ENCODE data around the gene AKAP13.

Gene AKAP13

DNA sequence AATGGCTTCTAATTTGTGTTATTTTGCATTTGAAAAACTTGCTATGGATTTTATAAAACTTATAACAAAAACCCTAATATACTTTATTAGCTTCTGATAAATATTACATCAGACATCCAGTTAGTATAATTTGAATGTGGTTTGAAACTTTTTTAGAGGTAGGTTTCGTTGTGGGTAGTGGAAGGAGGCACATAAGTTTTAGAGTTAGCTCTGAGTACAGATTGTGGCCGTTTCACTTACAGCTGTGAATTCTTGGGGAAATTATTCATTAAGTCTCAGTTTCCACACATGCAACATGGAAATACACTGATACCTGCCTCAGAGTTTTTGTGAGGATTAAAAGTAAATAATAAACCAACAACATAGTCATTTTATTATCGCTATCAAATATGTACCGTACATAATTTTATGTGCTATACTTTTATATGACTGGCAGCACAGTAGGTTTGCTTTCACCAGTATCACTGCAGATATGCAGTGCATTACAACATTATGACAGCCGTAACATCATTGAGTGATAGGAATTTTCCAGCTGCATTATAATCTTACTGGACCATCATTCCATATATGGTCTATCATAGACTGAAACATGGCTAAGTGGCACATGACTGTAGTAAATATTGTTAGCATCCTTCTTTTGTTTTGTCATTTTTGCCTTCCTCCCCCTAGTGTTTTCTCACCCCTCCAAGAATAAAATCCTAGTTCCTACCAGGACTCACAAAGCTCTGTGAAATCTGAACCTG, 175.6 kb downstream of the AKAP13 start:
- no peaks in the 10 kb centered on the region for H3K4me1 ChIP-seq (ENCODE audit: control insufficient read depth, insufficient read depth, low read length)

GRCh38 chr15:85556618-85556895, 176.2 kb downstream of the AKAP13 start:
- no peaks in the 10 kb centered on the region for H3K36me3 ChIP-seq (ENCODE audit: control insufficient read depth, insufficient read depth, low read length)
- H3K4me3 ChIP-seq (ENCODE audit: low read length): no peak overlapping the region
- no peak overlapping the region for H3K27ac ChIP-seq (ENCODE audit: low read depth, low read length)
- no peaks in the 10 kb centered on the region for H3K27me3 ChIP-seq (ENCODE audit: control insufficient read depth, insufficient read depth, low read length)
- no peaks in the 10 kb centered on the region for H3K4me1 ChIP-seq (ENCODE audit: control insufficient read depth, insufficient read depth, low read length)
- no peak overlapping the region for H3K9ac ChIP-seq (ENCODE audit: low read length)

More for the DNA sequence above, 175.6 kb downstream of the AKAP13 start:
- Histone ChIP-seq H3K27me3 (ENCODE audit: control insufficient read depth, insufficient read depth, low read length) (no peaks in the 10 kb centered on the region), H3K4me3 (ENCODE audit: low read length) (no peak overlapping the region), H3K27ac (ENCODE audit: low read depth, low read length) (no peak overlapping the region), H3K36me3 (ENCODE audit: control insufficient read depth, insufficient read depth, low read length) (no peaks in the 10 kb centered on the region), H3K9ac (ENCODE audit: low read length) (no peak overlapping the region)

- no peaks in the 10 kb centered on the region for H3K4me1 ChIP-seq (ENCODE audit: control insufficient read depth, insufficient read depth, low read length)
- no peak overlapping the region for H3K9ac ChIP-seq (ENCODE audit: low read length)
- no peak overlapping the region for H3K27ac ChIP-seq (ENCODE audit: low read depth, low read length)
- H3K27me3 ChIP-seq (ENCODE audit: control insufficient read depth, insufficient read depth, low read length): no peaks in the 10 kb centered on the region
- H3K36me3 ChIP-seq (ENCODE audit: control insufficient read depth, insufficient read depth, low read length): no peaks in the 10 kb centered on the region
- H3K4me3 ChIP-seq (ENCODE audit: low read length): no peak overlapping the region
Observed at GRCh38 chr15:85557385-85557784, 177.0 kb downstream of the AKAP13 start.

- H3K36me3 ChIP-seq (ENCODE audit: control insufficient read depth, insufficient read depth, low read length): no peaks in the 10 kb centered on the region
- no peaks in the 10 kb centered on the region for H3K4me1 ChIP-seq (ENCODE audit: control insufficient read depth, insufficient read depth, low read length)
- H3K9ac ChIP-seq (ENCODE audit: low read length): no peak overlapping the region
- H3K27me3 ChIP-seq (ENCODE audit: control insufficient read depth, insufficient read depth, low read length): no peaks in the 10 kb centered on the region
- H3K27ac ChIP-seq (ENCODE audit: low read depth, low read length): no peak overlapping the region
- no peak overlapping the region for H3K4me3 ChIP-seq (ENCODE audit: low read length)
Observed at GRCh38 chr15:85558848-85559247, 178.4 kb downstream of the AKAP13 start.

DNA sequence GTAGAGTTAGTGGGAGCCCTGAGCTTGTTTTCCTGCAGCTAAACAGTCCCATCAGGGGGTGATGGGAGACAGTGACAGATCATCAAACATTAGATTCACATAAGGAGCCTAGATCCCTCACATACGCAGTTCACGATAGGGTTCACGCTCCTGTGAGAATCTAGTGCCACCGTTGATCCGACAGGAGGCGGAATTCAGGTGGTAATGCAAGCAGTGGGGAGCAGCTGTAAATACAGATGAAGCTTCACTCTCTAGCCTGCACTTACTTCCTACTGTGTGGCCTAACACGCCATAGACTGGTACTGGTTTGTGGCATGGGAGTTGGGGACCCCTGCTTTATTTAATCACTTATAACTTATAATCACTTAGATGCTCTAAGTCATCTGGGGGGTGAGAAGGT, 179.1 kb downstream of the AKAP13 start:
- no peak overlapping the region for H3K9ac ChIP-seq (ENCODE audit: low read length)
- H3K27ac ChIP-seq (ENCODE audit: low read depth, low read length): no peak overlapping the region

DNA sequence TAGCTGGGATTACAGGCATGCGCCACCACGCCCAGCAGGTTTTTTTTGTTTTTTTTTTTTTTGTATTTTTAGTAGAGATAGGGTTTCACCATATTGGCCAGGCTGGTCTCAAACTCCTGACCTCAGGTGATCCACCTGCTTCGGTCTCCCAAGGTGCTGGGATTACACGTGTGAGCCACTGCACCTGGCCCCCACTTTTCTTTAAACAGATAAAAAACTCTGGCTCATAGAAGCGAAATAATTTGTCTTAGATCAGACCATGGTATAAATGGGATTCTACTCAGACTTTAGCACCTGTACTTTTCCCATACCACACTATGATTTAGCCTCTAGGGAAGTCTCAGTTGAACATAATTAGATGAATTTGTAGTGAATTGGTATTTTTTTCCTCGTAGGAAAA, 182.4 kb downstream of the AKAP13 start:
- Histone ChIP-seq H3K4me1 (ENCODE audit: control insufficient read depth, insufficient read depth, low read length) (no peaks in the 10 kb centered on the region), H3K27me3 (ENCODE audit: control insufficient read depth, insufficient read depth, low read length) (no peaks in the 10 kb centered on the region), H3K27ac (ENCODE audit: low read depth, low read length) (no peak overlapping the region), H3K36me3 (ENCODE audit: control insufficient read depth, insufficient read depth, low read length) (no peaks in the 10 kb centered on the region), H3K4me3 (ENCODE audit: low read length) (no peak overlapping the region), H3K9ac (ENCODE audit: low read length) (no peak overlapping the region)

More for the DNA sequence above, 179.1 kb downstream of the AKAP13 start:
- Histone ChIP-seq H3K27me3 (ENCODE audit: control insufficient read depth, insufficient read depth, low read length) (no peaks in the 10 kb centered on the region), H3K4me3 (ENCODE audit: low read length) (no peak overlapping the region), H3K4me1 (ENCODE audit: control insufficient read depth, insufficient read depth, low read length) (no peaks in the 10 kb centered on the region), H3K36me3 (ENCODE audit: control insufficient read depth, insufficient read depth, low read length) (no peaks in the 10 kb centered on the region)

DNA sequence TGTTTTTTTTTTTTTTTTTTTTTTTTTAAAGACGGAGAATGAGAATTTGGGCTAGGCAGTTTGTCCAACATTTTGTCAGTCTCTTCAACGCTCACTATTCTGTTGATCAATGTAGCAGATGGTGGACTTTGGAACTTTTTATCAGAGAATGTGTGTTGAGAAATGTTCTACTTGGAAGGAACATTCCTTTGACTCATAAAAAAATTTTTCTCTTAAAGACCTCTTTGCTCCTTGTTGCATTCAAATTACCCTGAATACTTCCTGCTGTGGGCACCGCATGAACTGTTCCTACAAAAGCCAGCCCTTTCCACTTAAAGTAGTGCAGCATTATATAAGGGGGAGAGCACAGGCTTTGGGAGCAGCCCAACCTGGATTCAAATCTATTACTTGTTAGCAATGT, 182.9 kb downstream of the AKAP13 start:
- no peaks in the 10 kb centered on the region for H3K4me1 ChIP-seq (ENCODE audit: control insufficient read depth, insufficient read depth, low read length)
- H3K4me3 ChIP-seq (ENCODE audit: low read length): no peak overlapping the region
- H3K36me3 ChIP-seq (ENCODE audit: control insufficient read depth, insufficient read depth, low read length): no peaks in the 10 kb centered on the region
- no peaks in the 10 kb centered on the region for H3K27me3 ChIP-seq (ENCODE audit: control insufficient read depth, insufficient read depth, low read length)
- no peak overlapping the region for H3K27ac ChIP-seq (ENCODE audit: low read depth, low read length)
- no peak overlapping the region for H3K9ac ChIP-seq (ENCODE audit: low read length)

- no peaks in the 10 kb centered on the region for H3K4me1 ChIP-seq (ENCODE audit: control insufficient read depth, insufficient read depth, low read length)
- no peak overlapping the region for H3K27ac ChIP-seq (ENCODE audit: low read depth, low read length)
- no peaks in the 10 kb centered on the region for H3K36me3 ChIP-seq (ENCODE audit: control insufficient read depth, insufficient read depth, low read length)
Observed at GRCh38 chr15:85563731-85564130, 183.3 kb downstream of the AKAP13 start.

DNA sequence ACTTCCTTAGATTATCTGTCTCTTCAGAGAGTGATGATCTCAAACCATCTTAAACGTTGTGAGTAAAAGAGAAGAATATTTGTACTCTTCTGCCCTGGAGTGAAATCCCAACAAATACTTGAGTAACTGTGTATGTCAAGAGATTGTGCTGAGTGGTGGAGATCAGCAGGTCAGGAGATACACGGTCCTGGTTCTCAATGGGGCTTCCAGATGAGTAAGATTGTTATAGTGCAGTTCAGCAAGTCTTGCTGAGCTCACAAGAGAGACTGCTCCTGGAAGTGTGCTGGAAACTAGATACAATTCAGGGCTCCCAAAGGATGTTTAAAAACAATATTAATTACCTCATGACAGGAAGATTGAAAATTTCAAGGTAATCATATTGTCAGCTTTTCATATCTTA, 184.3 kb downstream of the AKAP13 start:
- no peak overlapping the region for H3K4me3 ChIP-seq (ENCODE audit: low read length)
- no peak overlapping the region for H3K9ac ChIP-seq (ENCODE audit: low read length)
- no peaks in the 10 kb centered on the region for H3K36me3 ChIP-seq (ENCODE audit: control insufficient read depth, insufficient read depth, low read length)
- H3K4me1 ChIP-seq (ENCODE audit: control insufficient read depth, insufficient read depth, low read length): no peaks in the 10 kb centered on the region
- H3K27me3 ChIP-seq (ENCODE audit: control insufficient read depth, insufficient read depth, low read length): no peaks in the 10 kb centered on the region
- H3K27ac ChIP-seq (ENCODE audit: low read depth, low read length): no peak overlapping the region

More at GRCh38 chr15:85563731-85564130, 183.3 kb downstream of the AKAP13 start:
- Histone ChIP-seq H3K27me3 (ENCODE audit: control insufficient read depth, insufficient read depth, low read length) (no peaks in the 10 kb centered on the region), H3K4me3 (ENCODE audit: low read length) (no peak overlapping the region), H3K9ac (ENCODE audit: low read length) (no peak overlapping the region)

GRCh38 chr15:85568261-85568808, 187.9 kb downstream of the AKAP13 start:
- Histone ChIP-seq H3K27me3 (ENCODE audit: control insufficient read depth, insufficient read depth, low read length) (no peaks in the 10 kb centered on the region), H3K4me1 (ENCODE audit: control insufficient read depth, insufficient read depth, low read length) (no peaks in the 10 kb centered on the region), H3K36me3 (ENCODE audit: control insufficient read depth, insufficient read depth, low read length) (no peaks in the 10 kb centered on the region), H3K4me3 (ENCODE audit: low read length) (no peak overlapping the region), H3K9ac (ENCODE audit: low read length) (no peak overlapping the region), H3K27ac (ENCODE audit: low read depth, low read length) (no peak overlapping the region)

DNA sequence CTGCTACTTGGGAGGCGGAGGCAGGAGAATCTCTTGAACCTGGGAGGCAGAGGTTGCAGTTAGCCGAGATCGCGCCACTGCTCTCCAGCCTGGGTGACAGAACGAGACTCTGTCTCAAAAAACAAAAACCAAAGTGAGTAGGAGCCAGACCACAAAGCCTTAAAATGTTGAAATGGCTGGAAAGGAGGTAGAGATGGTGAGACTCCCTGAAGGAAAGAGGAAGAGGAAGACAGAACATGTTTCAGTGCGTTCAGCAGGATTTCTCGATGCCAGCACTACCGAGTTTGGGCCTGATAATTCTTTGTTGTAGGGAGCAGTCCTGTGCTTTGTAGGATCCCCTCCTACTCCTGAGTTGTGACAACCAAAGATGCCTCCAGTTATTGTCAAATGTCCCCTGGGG, 189.9 kb downstream of the AKAP13 start:
- Histone ChIP-seq H3K36me3 (ENCODE audit: control insufficient read depth, insufficient read depth, low read length) (no peaks in the 10 kb centered on the region), H3K9ac (ENCODE audit: low read length) (no peak overlapping the region), H3K27ac (ENCODE audit: low read depth, low read length) (no peak overlapping the region), H3K27me3 (ENCODE audit: control insufficient read depth, insufficient read depth, low read length) (no peaks in the 10 kb centered on the region), H3K4me3 (ENCODE audit: low read length) (no peak overlapping the region), H3K4me1 (ENCODE audit: control insufficient read depth, insufficient read depth, low read length) (no peaks in the 10 kb centered on the region)

GRCh38 chr15:85571780-85572179, 191.4 kb downstream of the AKAP13 start:
- Histone ChIP-seq H3K36me3 (ENCODE audit: control insufficient read depth, insufficient read depth, low read length) (no peaks in the 10 kb centered on the region), H3K9ac (ENCODE audit: low read length) (no peak overlapping the region), H3K27ac (ENCODE audit: low read depth, low read length) (no peak overlapping the region), H3K4me3 (ENCODE audit: low read length) (no peak overlapping the region), H3K27me3 (ENCODE audit: control insufficient read depth, insufficient read depth, low read length) (no peaks in the 10 kb centered on the region), H3K4me1 (ENCODE audit: control insufficient read depth, insufficient read depth, low read length) (no peaks in the 10 kb centered on the region)

GRCh38 chr15:85576392-85576791, 196.0 kb downstream of the AKAP13 start:
- Histone ChIP-seq H3K9ac (ENCODE audit: low read length) (no peak overlapping the region), H3K27ac (ENCODE audit: low read depth, low read length) (no peak overlapping the region), H3K36me3 (ENCODE audit: control insufficient read depth, insufficient read depth, low read length) (no peaks in the 10 kb centered on the region), H3K4me3 (ENCODE audit: low read length) (no peak overlapping the region), H3K27me3 (ENCODE audit: control insufficient read depth, insufficient read depth, low read length) (no peaks in the 10 kb centered on the region), H3K4me1 (ENCODE audit: control insufficient read depth, insufficient read depth, low read length) (peaks cover 2% of the 10 kb centered on the region)

Measured in rectal smooth muscle tissue (tissue), 1 donor.